Hematopoietic multipotent progenitor cell treated with erythropoietin and hydrocortisone succinate and interleukin-3 and kit ligand, for 8 days (in vitro differentiated cells): ENCODE results near the gene KRT5.
"Not testable (repeated sequence)": the region's sequence is repeated elsewhere in the genome, so short reads cannot be mapped to it uniquely, and the experiment has no call there.

ENCODE experiments used
- DNase-seq: peaks from one replicate; pipeline ENCODE4 v3.0.0-alpha.2; 2015

The KRT5 gene

GRCh38 chr12:52518574-52519386 is 1.4 kb downstream of the KRT5 start:
- DNase-seq, result no peak

GRCh38 chr12:52517888-52518287 is 2.3 kb downstream of the KRT5 start:
- no peak for DNase-seq

GRCh38 chr12:52517005-52517835 is 3.0 kb downstream of the KRT5 start:
- DNase-seq, result no peak

- no peak for DNase-seq
Observed at GRCh38 chr12:52515927-52516831, 4.0 kb downstream of the KRT5 start.

GRCh38 chr12:52515319-52515646 is 4.9 kb downstream of the KRT5 start:
- DNase-seq, result no peak

- no peak for DNase-seq
Observed at GRCh38 chr12:52514471-52515318, 5.5 kb downstream of the KRT5 start.

- no peak for DNase-seq
Observed at GRCh38 chr12:52513736-52514135, 6.5 kb downstream of the KRT5 start.

GRCh38 chr12:52508211-52508610 is 12.0 kb downstream of the KRT5 start:
- no peak for DNase-seq

- DNase-seq, result peak; percentile 36
Observed at GRCh38 chr12:52506858-52507715, 13.1 kb downstream of the KRT5 start.

GRCh38 chr12:52502877-52503276 is 17.3 kb downstream of the KRT5 start:
- no peak for DNase-seq

- no peak for DNase-seq
Observed at GRCh38 chr12:52501490-52501889, 18.7 kb downstream of the KRT5 start.

GRCh38 chr12:52500574-52500973 is 19.6 kb downstream of the KRT5 start:
- not testable (repeated sequence) for DNase-seq

- DNase-seq, result no peak
Observed at GRCh38 chr12:52499806-52500560, 20.2 kb downstream of the KRT5 start.

GRCh38 chr12:52498946-52499345 is 21.2 kb downstream of the KRT5 start:
- no peak for DNase-seq

- no peak for DNase-seq
Observed at GRCh38 chr12:52497975-52498374, 22.2 kb downstream of the KRT5 start.

- DNase-seq, result no peak
Observed at GRCh38 chr12:52496590-52497071, 23.6 kb downstream of the KRT5 start.

GRCh38 chr12:52496054-52496453 is 24.1 kb downstream of the KRT5 start:
- DNase-seq, result no peak

GRCh38 chr12:52495389-52495788 is 24.8 kb downstream of the KRT5 start:
- no peak for DNase-seq

- no peak for DNase-seq
Observed at GRCh38 chr12:52494518-52494917, 25.7 kb downstream of the KRT5 start.

- DNase-seq, result no peak
Observed at GRCh38 chr12:52494100-52494499, 26.1 kb downstream of the KRT5 start.
